H1 (cell line): ENCODE data around the gene ATP6V0A1. TPM values are rescaled to one million over a fixed set of nuclear protein-coding genes. Genes with fewer than 3 reads are reported as not detected.

ENCODE experiments used
- CHD7 ChIP-seq: fragments of 300-600 bp; sonication (generic); IDR thresholded peaks from 2 replicates; pipeline ENCODE4 v1.7.1; 2012; ENCODE audit warnings: low read length, moderate library complexity, mild to moderate bottlenecking, inconsistent platforms; ENCODE audit not compliant: insufficient replicate concordance
- polyA plus RNA-seq, 7 experiments: library from polyadenylated mRNA; depleted of rRNA in 3 of 7; stranded (reverse) in 5 of 7; unstranded in 2 of 7; fragments of >200 nt in 5 of 7; fragments of 200-250 nt in 2 of 7; gene quantifications; 1 replicate in 5 of 7; 2 replicates in 1 of 7; 4 replicates in 1 of 7; pipeline versions ENCODE4 v1.2.1 to v1.2.3, GENCODE V29; 2011 to 2013; ENCODE audit warnings: missing spikeins in 2 of 7, mixed read lengths in 2 of 7
- total RNA-seq: library from RNA; stranded (reverse); fragmentation: NEBNext Ultra II Directional; extraction: Animal tissue kit (Norgen Biotek cat#: 25700); gene quantifications from 2 replicates; pipeline ENCODE4 v1.2.1, GENCODE V29; 2021

ATP6V0A1 gene
- total and polyA plus RNA-seq, 2 of the 8 experiments (the other 6 are each of a cell fraction or from before 2014, with no cell fraction given) = 55.3 to 63.4 TPM

DNA sequence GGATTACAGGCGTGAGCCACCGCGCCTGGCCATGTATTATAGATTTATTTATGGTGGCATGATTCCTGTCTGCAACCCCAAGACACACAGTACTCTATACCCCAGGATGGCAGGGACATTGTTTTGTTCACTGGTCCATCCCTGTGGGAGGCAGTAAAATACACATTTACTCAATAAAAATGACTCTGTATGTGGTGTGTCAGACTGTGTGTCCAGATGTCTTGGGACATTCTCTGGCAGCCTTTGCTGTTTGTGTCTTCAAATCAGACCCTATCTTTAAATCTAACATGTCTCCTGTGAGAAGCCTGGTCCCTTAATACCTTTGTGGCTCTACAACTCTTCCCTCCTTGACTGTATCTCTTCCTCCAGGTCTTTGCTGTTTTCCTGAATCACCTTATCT is 101.6 kb downstream of the ATP6V0A1 start (continued):
- no peak for TF ChIP-seq CHD7
